Mesendoderm (in vitro differentiated cells): ENCODE measurements around the gene DSG2.

Experiments used
- DNase-seq: peaks from one replicate; pipeline ENCODE4 v3.0.0; 2013
- H2AK5ac ChIP-seq: 2 replicates; pipeline ENCODE4 v1.6.1; 2013; ENCODE audit warnings: low read length, inconsistent platforms
- H2BK120ac ChIP-seq: 2 replicates; pipeline ENCODE4 v1.6.1; 2013; ENCODE audit warnings: low read depth, mild to moderate bottlenecking, low read length, moderate library complexity, mixed read lengths
- H2BK15ac ChIP-seq: replicated peaks from 2 replicates; pipeline ENCODE4 v1.6.1; 2013; ENCODE audit warnings: low read depth, mild to moderate bottlenecking, moderate library complexity
- H2BK5ac ChIP-seq: 2 replicates; pipeline ENCODE4 v1.6.1; 2013; ENCODE audit warnings: low read length, inconsistent platforms
- H3K18ac ChIP-seq: 2 replicates; pipeline ENCODE4 v1.6.1; 2013; ENCODE audit warnings: mild to moderate bottlenecking, low read length, mixed read lengths
- H3K23ac ChIP-seq: one replicate; pipeline ENCODE4 v1.6.1; 2013; ENCODE audit warnings: low read length
- H3K27ac ChIP-seq: 2 replicates; pipeline ENCODE4 v1.5.1; 2013; ENCODE audit warnings: low read depth, mild to moderate bottlenecking, inconsistent platforms, low read length, moderate library complexity
- H3K27me3 ChIP-seq: 2 replicates; pipeline ENCODE4 v1.6.1; 2013; ENCODE audit warnings: low read length, control low read depth, mild to moderate bottlenecking, inconsistent platforms; ENCODE audit not compliant: insufficient read depth, poor library complexity
- H3K36me3 ChIP-seq: 2 replicates; pipeline ENCODE4 v1.6.1; 2013; ENCODE audit warnings: low read length, inconsistent platforms; ENCODE audit not compliant: control insufficient read depth, insufficient read depth
- H3K4ac ChIP-seq: one replicate; pipeline ENCODE4 v1.6.1; 2013; ENCODE audit warnings: low read depth, mild to moderate bottlenecking, low read length, moderate library complexity
- H3K4me1 ChIP-seq: 2 replicates; pipeline ENCODE4 v1.6.1; 2013; ENCODE audit warnings: low read depth, low read length, inconsistent platforms; ENCODE audit not compliant: control insufficient read depth
- H3K4me2 ChIP-seq: 2 replicates; pipeline ENCODE4 v1.6.1; 2013; ENCODE audit warnings: low read length
- H3K4me3 ChIP-seq: 2 replicates; pipeline ENCODE4 v1.5.1; 2013; ENCODE audit warnings: mild to moderate bottlenecking, low read length
- H3K56ac ChIP-seq: one replicate; pipeline ENCODE4 v1.6.1; 2013; ENCODE audit warnings: low read length
- H3K79me1 ChIP-seq: 2 replicates; pipeline ENCODE4 v1.6.1; 2013; ENCODE audit warnings: low read length, inconsistent platforms
- H3K79me2 ChIP-seq: 2 replicates; pipeline ENCODE4 v1.6.1; 2013; ENCODE audit warnings: mild to moderate bottlenecking, low read length; ENCODE audit not compliant: control insufficient read depth, insufficient read depth
- H3K9ac ChIP-seq: 2 replicates; pipeline ENCODE4 v1.6.1; 2013; ENCODE audit warnings: low read length, inconsistent platforms
- H4K5ac ChIP-seq: one replicate; pipeline ENCODE4 v1.6.1; 2013; ENCODE audit warnings: low read length
- H4K8ac ChIP-seq: one replicate; pipeline ENCODE4 v1.6.1; 2013; ENCODE audit warnings: low read depth, mild to moderate bottlenecking, control low read depth, low read length, moderate library complexity
- WGBS: extraction: QIAGEN DNeasy Blood & Tissue Kit; methylation state at CpG from one replicate; pipeline ENCODE4 v1.1.7; 2013; ENCODE audit warnings: low lambda C conversion rate, missing lambda C conversion rate; ENCODE audit not compliant: insufficient coverage; ENCODE audit errors: extremely low coverage; 5-methylcytosine and 5-hydroxymethylcytosine counted together

DSG2 gene

DNA sequence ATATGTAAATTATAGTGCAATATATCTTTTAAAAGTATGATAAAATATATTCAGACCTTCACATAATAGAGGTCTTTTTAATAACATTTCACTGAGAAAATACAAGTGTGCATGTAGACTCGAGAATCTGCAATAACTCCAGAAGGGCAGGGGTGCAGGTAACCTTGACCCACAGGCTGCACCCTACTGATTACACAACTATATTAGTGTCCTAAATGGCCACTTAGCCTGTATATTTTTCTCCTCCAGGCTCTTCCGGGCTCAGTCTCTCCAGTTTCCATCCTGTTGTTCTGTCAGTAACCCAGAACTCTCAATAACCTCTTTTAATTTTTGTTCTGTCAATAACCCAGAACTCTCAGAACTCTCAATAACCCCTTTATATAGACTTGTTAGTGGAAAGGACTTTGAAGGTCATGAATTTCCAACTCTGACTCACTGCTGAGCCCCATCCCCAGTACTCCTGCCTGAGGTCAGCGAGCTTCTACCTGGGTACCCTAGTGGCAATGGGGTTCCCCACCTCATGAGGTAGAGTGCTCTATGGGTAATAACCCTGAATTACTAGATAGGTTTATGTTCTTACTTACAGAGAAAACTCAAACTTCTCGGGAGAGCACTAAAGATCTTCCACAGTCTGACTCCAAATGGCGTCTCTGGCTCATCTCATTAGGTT, 85.3 kb downstream of the DSG2 start:
- H3K18ac ChIP-seq = no peak overlapping the region
- no peak overlapping the region for H3K23ac ChIP-seq
- H4K8ac ChIP-seq = no peak overlapping the region
- H4K5ac ChIP-seq = no peak overlapping the region
- no peak overlapping the region for H2BK15ac ChIP-seq
- H3K27me3 ChIP-seq = no peaks in the 10 kb centered on the region
- no peak overlapping the region for H3K9ac ChIP-seq
- H3K4me3 ChIP-seq = no peak overlapping the region
- no CpG with 5 or more reads among the region's 5 CpGs for WGBS
- no peak overlapping the region for H2AK5ac ChIP-seq
- H3K4me2 ChIP-seq = no peak overlapping the region
- no peak overlapping the region for H3K4ac ChIP-seq
- H3K4me1 ChIP-seq = no peaks in the 10 kb centered on the region
- no peak overlapping the region for H3K56ac ChIP-seq
- H2BK5ac ChIP-seq = no peak overlapping the region
- no peaks in the 10 kb centered on the region for H3K79me1 ChIP-seq
- no peaks in the 10 kb centered on the region for H3K36me3 ChIP-seq
- H3K27ac ChIP-seq = no peak overlapping the region
- no peak overlapping the region for H2BK120ac ChIP-seq
- DNase-seq = no peak
- no peaks in the 10 kb centered on the region for H3K79me2 ChIP-seq

- Histone ChIP-seq H3K23ac (no peak overlapping the region), H3K36me3 (no peaks in the 10 kb centered on the region), H3K4me2 (no peak overlapping the region), H4K5ac (no peak overlapping the region), H3K4me1 (no peaks in the 10 kb centered on the region), H3K9ac (no peak overlapping the region), H3K27ac (no peak overlapping the region), H2BK5ac (no peak overlapping the region), H3K79me2 (no peaks in the 10 kb centered on the region), H2BK15ac (no peak overlapping the region), H3K4ac (no peak overlapping the region), H3K27me3 (no peaks in the 10 kb centered on the region), H3K18ac (no peak overlapping the region), H3K56ac (no peak overlapping the region), H2BK120ac (no peak overlapping the region), H2AK5ac (no peak overlapping the region), H3K79me1 (no peaks in the 10 kb centered on the region), H4K8ac (no peak overlapping the region), H3K4me3 (no peak overlapping the region)
- no peak for DNase-seq
- no CpG with 5 or more reads among the region's 5 CpGs for WGBS
These were observed 88.0 kb downstream of the DSG2 start for GRCh38 chr18:31585991-31586390.

GRCh38 chr18:31586616-31587015, 88.6 kb downstream of the DSG2 start:
- peak; percentile 62 for DNase-seq
- no peak overlapping the region for H3K4me2 ChIP-seq
- H3K27ac ChIP-seq = no peak overlapping the region
- H2BK120ac ChIP-seq = no peak overlapping the region
- H3K4ac ChIP-seq = no peak overlapping the region
- H3K56ac ChIP-seq = no peak overlapping the region
- no peaks in the 10 kb centered on the region for H3K79me2 ChIP-seq
- no peaks in the 10 kb centered on the region for H3K27me3 ChIP-seq
- H3K23ac ChIP-seq = no peak overlapping the region
- H4K8ac ChIP-seq = no peak overlapping the region
- no peak overlapping the region for H2AK5ac ChIP-seq
- H4K5ac ChIP-seq = no peak overlapping the region
- H3K36me3 ChIP-seq = no peaks in the 10 kb centered on the region
- H2BK5ac ChIP-seq = no peak overlapping the region
- H3K4me3 ChIP-seq = no peak overlapping the region
- no peak overlapping the region for H3K18ac ChIP-seq
- no peaks in the 10 kb centered on the region for H3K4me1 ChIP-seq
- no peaks in the 10 kb centered on the region for H3K79me1 ChIP-seq
- no peak overlapping the region for H3K9ac ChIP-seq
- no CpG with 5 or more reads among the region's 5 CpGs for WGBS
- no peak overlapping the region for H2BK15ac ChIP-seq

- no peaks in the 10 kb centered on the region for H3K79me1 ChIP-seq
- no peak overlapping the region for H2AK5ac ChIP-seq
- H2BK15ac ChIP-seq = no peak overlapping the region
- H3K56ac ChIP-seq = no peak overlapping the region
- no peak overlapping the region for H3K4ac ChIP-seq
- no peak overlapping the region for H2BK5ac ChIP-seq
- H3K4me3 ChIP-seq = no peak overlapping the region
- H3K4me2 ChIP-seq = no peak overlapping the region
- H3K4me1 ChIP-seq = no peaks in the 10 kb centered on the region
- H4K8ac ChIP-seq = no peak overlapping the region
- H4K5ac ChIP-seq = no peak overlapping the region
- no peak overlapping the region for H3K9ac ChIP-seq
- no peaks in the 10 kb centered on the region for H3K79me2 ChIP-seq
- no peaks in the 10 kb centered on the region for H3K36me3 ChIP-seq
- no peak overlapping the region for H3K27ac ChIP-seq
- no peak overlapping the region for H3K23ac ChIP-seq
- H2BK120ac ChIP-seq = no peak overlapping the region
- DNase-seq = no peak
- H3K18ac ChIP-seq = no peak overlapping the region
- no peaks in the 10 kb centered on the region for H3K27me3 ChIP-seq
- WGBS = no CpG with 5 or more reads among the region's 4 CpGs
These were observed 89.6 kb downstream of the DSG2 start for GRCh38 chr18:31587529-31587928.

DNA sequence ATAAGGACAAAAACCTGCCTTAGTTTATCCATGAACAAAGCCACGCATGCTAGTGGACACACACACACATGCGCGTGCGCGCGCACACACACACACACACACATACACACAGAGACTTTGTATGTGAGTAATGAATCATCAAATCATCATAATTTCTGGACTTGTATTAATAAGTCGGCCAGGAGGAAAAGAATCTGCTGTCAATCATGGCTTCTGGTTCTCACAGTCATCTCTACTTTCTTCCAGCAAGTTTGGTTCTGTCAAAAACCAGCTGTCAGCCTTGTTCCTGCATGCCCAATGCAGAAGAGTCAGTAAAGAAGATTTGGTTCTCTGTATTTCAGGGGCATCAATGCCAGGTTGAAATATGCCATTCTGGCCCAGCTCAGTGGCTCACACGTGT, 92.6 kb downstream of the DSG2 start:
- no peak overlapping the region for H3K9ac ChIP-seq
- H3K27ac ChIP-seq = no peak overlapping the region
- no peak overlapping the region for H2BK5ac ChIP-seq
- no peak overlapping the region for H2BK120ac ChIP-seq
- no peak overlapping the region for H4K8ac ChIP-seq
- H3K36me3 ChIP-seq = no peaks in the 10 kb centered on the region
- WGBS = no CpG with 5 or more reads among the region's 8 CpGs
- no peak overlapping the region for H3K18ac ChIP-seq
- H3K27me3 ChIP-seq = no peaks in the 10 kb centered on the region
- H3K23ac ChIP-seq = no peak overlapping the region
- H3K79me1 ChIP-seq = no peaks in the 10 kb centered on the region
- no peak for DNase-seq
- no peak overlapping the region for H4K5ac ChIP-seq
- no peak overlapping the region for H3K56ac ChIP-seq
- H3K4ac ChIP-seq = no peak overlapping the region
- no peak overlapping the region for H3K4me3 ChIP-seq
- no peak overlapping the region for H2AK5ac ChIP-seq
- no peak overlapping the region for H3K4me2 ChIP-seq
- H2BK15ac ChIP-seq = no peak overlapping the region
- H3K4me1 ChIP-seq = no peaks in the 10 kb centered on the region
- no peaks in the 10 kb centered on the region for H3K79me2 ChIP-seq

DNA sequence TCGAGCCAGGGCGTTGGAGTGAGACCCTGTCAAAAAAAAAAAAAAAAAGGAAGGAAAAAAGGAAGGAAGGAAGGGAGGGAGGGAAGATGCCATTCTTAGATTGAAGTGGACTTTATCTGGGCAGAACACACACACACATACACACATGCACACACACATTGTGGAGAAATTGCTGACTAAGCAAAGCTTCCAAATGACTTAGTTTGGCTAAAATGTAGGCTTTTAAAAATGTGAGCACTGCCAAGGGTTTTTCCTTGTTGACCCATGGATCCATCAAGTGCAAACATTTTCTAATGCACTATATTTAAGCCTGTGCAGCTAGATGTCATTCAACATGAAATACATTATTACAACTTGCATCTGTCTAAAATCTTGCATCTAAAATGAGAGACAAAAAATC, 93.1 kb downstream of the DSG2 start:
- H3K27me3 ChIP-seq = no peaks in the 10 kb centered on the region
- no peaks in the 10 kb centered on the region for H3K36me3 ChIP-seq
- no peak overlapping the region for H3K9ac ChIP-seq
- H2AK5ac ChIP-seq = no peak overlapping the region
- no CpG with 5 or more reads among the region's 2 CpGs for WGBS
- H2BK15ac ChIP-seq = no peak overlapping the region
- no peak overlapping the region for H3K23ac ChIP-seq
- DNase-seq = no peak
- H3K79me2 ChIP-seq = no peaks in the 10 kb centered on the region
- H3K79me1 ChIP-seq = no peaks in the 10 kb centered on the region
- H3K4me2 ChIP-seq = no peak overlapping the region
- no peak overlapping the region for H2BK5ac ChIP-seq
- no peak overlapping the region for H3K18ac ChIP-seq
- no peak overlapping the region for H3K4me3 ChIP-seq
- no peak overlapping the region for H4K5ac ChIP-seq
- H4K8ac ChIP-seq = no peak overlapping the region
- no peak overlapping the region for H3K4ac ChIP-seq
- no peak overlapping the region for H3K56ac ChIP-seq
- H3K4me1 ChIP-seq = no peaks in the 10 kb centered on the region
- H2BK120ac ChIP-seq = no peak overlapping the region
- H3K27ac ChIP-seq = no peak overlapping the region
